Retinal pigment epithelial cell (primary cell): ENCODE results near the gene ERCC6.

Experiments
- DNase-seq: peaks from one replicate; pipeline ENCODE4 v3.0.0-alpha.2; 2010; ENCODE audit warnings: low read depth
- H3K4me3 ChIP-seq: 2 replicates; pipeline ENCODE4 v1.5.1; 2011; ENCODE audit warnings: mild to moderate bottlenecking, low read length, control low read depth, moderate library complexity
- TF ChIP-seq, protein P1 (sequence below): conservative IDR thresholded peaks from 2 replicates; pipeline ENCODE4 v1.5.1; 2011; ENCODE audit warnings: low read depth, low read length, control low read depth, inconsistent platforms

ERCC6 gene

DNA sequence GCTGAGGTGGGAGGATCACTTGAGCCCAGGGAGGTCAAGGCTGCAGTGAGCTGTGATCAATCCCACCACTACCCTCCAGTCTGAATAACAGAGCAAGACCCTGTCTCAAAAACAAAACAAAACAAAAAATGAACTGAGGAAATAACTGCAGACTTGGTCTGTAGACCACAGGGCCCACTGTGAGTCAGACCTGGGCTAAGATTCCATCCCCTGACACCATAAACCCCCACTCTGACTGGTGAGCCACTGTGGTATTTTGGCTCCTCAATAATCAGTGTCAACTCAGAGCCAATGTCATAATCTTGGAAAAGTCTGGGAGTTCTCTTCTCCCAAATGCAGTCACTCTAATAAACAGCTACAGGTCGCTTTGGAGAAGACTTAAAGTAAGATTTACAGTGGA is 24.0 kb upstream of the ERCC6 start:
- no peak for DNase-seq
- TF ChIP-seq, protein P1, sequence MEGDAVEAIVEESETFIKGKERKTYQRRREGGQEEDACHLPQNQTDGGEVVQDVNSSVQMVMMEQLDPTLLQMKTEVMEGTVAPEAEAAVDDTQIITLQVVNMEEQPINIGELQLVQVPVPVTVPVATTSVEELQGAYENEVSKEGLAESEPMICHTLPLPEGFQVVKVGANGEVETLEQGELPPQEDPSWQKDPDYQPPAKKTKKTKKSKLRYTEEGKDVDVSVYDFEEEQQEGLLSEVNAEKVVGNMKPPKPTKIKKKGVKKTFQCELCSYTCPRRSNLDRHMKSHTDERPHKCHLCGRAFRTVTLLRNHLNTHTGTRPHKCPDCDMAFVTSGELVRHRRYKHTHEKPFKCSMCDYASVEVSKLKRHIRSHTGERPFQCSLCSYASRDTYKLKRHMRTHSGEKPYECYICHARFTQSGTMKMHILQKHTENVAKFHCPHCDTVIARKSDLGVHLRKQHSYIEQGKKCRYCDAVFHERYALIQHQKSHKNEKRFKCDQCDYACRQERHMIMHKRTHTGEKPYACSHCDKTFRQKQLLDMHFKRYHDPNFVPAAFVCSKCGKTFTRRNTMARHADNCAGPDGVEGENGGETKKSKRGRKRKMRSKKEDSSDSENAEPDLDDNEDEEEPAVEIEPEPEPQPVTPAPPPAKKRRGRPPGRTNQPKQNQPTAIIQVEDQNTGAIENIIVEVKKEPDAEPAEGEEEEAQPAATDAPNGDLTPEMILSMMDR, result no peak

DNA sequence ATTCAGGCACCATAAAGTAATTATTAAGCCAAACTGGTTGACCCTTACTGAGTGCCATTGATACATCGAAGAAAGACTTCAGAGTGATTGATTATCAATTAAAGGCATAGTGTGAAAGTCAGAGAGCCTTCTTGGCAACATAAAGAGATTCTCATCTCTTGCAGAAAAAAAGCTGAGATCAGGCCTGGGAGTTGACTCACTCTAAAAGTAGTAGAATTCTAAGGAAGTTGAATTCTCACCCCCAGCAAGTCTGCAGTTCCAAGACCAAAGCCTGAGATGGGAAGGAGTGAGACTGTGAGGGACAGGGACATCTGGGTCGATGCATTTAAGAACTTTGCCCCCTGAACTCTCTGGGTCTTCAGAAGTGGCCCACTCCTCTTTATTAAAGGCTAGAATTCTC is 21.6 kb upstream of the ERCC6 start:
- no peak overlapping the region for H3K4me3 ChIP-seq
- TF ChIP-seq, protein P1, result no peak
- no peak for DNase-seq

More for the DNA sequence above, 24.0 kb upstream of the ERCC6 start:
- H3K4me3 ChIP-seq, result no peak overlapping the region

DNA sequence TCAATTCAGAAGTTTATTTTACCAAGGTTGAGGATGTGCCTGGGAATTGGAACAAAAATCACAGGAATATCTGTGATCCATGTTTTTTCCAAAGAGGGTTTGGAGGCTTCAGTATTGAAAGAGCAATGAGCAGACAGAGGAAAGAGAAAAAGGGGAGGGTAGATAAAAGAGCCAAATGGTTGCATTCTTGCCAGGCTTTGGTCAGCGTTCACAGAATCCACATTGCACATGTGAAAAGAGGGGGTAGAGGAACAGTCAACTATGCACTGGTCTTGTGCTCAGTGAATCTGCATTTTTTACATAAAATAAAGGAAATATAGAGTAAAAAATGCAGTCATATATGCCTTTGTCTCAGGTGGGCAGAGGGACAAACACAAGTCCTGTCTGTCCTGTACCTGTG is 20.6 kb upstream of the ERCC6 start:
- no peak for DNase-seq
- H3K4me3 ChIP-seq, result no peak overlapping the region
- TF ChIP-seq, protein P1, result no peak

DNA sequence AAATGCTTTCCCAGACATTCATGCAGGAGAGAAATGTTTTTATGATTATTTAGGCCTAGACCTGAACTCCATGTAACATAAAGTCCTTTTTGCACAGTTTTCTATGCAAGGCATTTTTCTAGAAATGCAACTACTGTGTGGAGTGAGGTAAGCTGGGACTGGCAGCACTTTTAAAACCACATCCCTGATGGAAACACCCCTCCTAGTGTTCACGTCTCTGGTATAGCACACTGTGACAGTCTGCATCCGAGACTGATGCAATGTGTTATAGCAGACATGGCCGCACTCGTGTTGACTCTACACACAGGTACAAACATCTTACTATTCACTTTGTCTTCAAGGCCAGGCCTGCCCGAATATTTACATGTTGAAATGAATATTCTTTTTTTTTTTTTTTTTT is 19.3 kb upstream of the ERCC6 start:
- H3K4me3 ChIP-seq, result no peak overlapping the region
- DNase-seq, result no peak
- TF ChIP-seq, protein P1, result no peak

DNA sequence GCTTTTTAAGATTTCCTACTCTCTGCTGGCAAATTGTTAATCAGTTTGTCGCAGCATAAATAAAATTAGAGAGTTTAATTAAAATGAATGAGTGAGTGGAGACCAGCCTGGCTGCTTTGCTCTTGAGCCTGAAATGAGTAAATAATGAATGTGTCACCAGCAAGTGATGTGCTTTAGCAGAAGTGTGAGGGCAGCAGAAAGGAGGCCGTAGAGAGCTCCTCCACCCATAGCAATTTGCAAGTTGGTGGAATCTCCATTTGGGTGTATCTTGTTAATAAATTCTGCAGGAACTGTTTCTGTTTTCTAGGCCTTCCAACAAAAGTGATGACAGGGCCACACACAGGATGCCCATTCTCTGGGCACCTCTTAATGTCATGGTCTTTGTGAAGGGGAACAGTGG is 18.8 kb upstream of the ERCC6 start:
- TF ChIP-seq, protein P1, result no peak
- no peak overlapping the region for H3K4me3 ChIP-seq
- DNase-seq, result no peak

DNA sequence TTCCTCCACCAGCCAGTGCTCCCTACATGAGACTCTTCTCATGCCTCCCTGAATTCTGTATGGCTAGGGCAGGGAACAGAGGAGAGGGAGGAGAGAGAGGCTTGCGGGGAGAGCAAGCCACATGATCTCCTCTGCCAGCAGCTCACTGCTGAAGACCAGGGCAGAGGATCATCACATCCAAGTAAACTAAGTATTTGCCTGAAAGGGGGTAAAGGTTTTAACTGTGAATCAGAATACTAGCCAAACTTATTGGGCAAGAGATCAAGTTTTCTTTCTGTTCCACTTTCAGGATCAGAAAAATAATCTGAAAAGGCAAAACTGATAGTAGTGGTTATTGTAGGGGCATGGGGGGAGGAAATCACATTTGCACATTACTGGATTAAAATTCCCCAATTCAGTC is 17.8 kb upstream of the ERCC6 start:
- no peak overlapping the region for H3K4me3 ChIP-seq
- TF ChIP-seq, protein P1, result no peak

DNA sequence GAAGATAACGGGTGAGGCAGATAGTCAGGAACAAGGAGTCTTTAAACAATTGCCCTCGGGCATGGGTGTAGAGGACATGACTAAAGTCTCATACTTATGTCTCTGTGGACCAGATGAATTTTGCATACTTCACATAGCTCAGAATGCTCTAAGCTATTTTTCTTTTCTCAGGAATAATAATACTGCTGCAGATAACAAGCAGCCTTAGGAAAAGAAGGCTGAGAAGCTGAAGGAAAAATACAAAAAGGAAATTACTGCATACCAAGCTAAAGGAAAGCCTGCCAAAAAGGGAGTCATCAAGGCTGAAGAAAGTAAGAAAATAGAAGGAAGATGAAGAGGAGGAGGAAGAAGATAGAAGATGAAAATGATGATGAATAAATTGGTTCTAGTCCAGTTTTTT is 13.4 kb upstream of the ERCC6 start:
- H3K4me3 ChIP-seq, result no peak overlapping the region
- TF ChIP-seq, protein P1, result no peak
- DNase-seq, result peak; percentile 40

More for the DNA sequence above, 17.8 kb upstream of the ERCC6 start:
- no peak for DNase-seq
